ENCODE data around the gene UMAD1.

GRCh38 chr7:7858559-7858958 lies 218.0 kb downstream of the UMAD1 start:
- TF ChIP-seq CTCF (IDR thresholded peaks at IDR 0.05) (no peak), POLR2A (IDR thresholded peaks at IDR 0.05) (no peak)
